Endothelial cell of umbilical vein (primary cell): ENCODE data around the gene PROB1. TPM values are rescaled to one million over a fixed set of nuclear protein-coding genes. Genes with fewer than 3 reads are reported as not detected.

Experiments used
- BruUV-seq: library from RNA; stranded (reverse); fragments of 400-500 nt; replicated peaks from 2 replicates; lab custom pipeline; 2021; lab: Mats Ljungman, UMichigan
- CTCF ChIA-PET: fragments of 300-600, 350-600 bp; sonication (Branson Sonifier 250); formaldehyde crosslinking; loops from one replicate; lab custom pipeline; 2021; ENCODE audit warnings: antibody characterized with exemption, inconsistent platforms; lab: Charles Lee
- POLR2A ChIA-PET: fragments of 300-600, 350-600 bp; sonication (Branson Sonifier 250); formaldehyde crosslinking; loops from one replicate; lab custom pipeline; 2021; ENCODE audit warnings: antibody characterized with exemption, inconsistent platforms; lab: Charles Lee
- DNase-seq: peaks from one replicate; pipeline ENCODE4 v3.0.0-alpha.2; 2011; ENCODE audit warnings: low read depth, low spot score
- FAIRE-seq: peaks from 2 replicates; lab custom pipeline; 2011; peaks lifted over from hg19 to GRCh38; lab: Jason Lieb, UNC
- H2AFZ ChIP-seq: 2 replicates; pipeline ENCODE4 v1.6.0; 2012; ENCODE audit warnings: low read depth, low read length, control low read depth, inconsistent platforms
- H3K27ac ChIP-seq: 2 replicates; pipeline ENCODE4 v1.5.1; 2011; ENCODE audit warnings: low read depth, mild to moderate bottlenecking, control low read depth, low read length, moderate library complexity; ENCODE audit not compliant: insufficient read depth
- H3K27me3 ChIP-seq, 2 experiments: 2 replicates each; pipeline versions ENCODE4 v1.6.0 to v1.6.1; 2011; ENCODE audit warnings: low read length in 2 of 2, mixed read lengths in 1 of 2; ENCODE audit not compliant: control insufficient read depth in 2 of 2, insufficient read depth in 2 of 2
- H3K36me3 ChIP-seq, 2 experiments: 2 replicates in 1 of 2; 3 replicates in 1 of 2; pipeline ENCODE4 v1.5.1; 2011; ENCODE audit warnings: low read length in 2 of 2, mild to moderate bottlenecking in 1 of 2, moderate library complexity in 1 of 2; ENCODE audit not compliant: control insufficient read depth in 2 of 2, insufficient read depth in 2 of 2; ENCODE audit errors: extremely low read depth in 1 of 2
- H3K4me1 ChIP-seq: 3 replicates; pipeline ENCODE4 v1.5.1; 2011; ENCODE audit warnings: mild to moderate bottlenecking, low read length; ENCODE audit not compliant: control insufficient read depth, insufficient read depth; ENCODE audit errors: extremely low read depth
- H3K4me2 ChIP-seq: 2 replicates; pipeline ENCODE4 v1.6.1; 2011; ENCODE audit warnings: low read length, control low read depth, mixed read lengths; ENCODE audit not compliant: insufficient read depth
- H3K4me3 ChIP-seq, 3 experiments: fragments of 200-600 bp in 1 of 3; sonication (generic), shearing (Covaris generic) in 1 of 3; replicated peaks in 1 of 3; 2 replicates each; pipeline ENCODE4 v1.5.1; 2011 to 2016; ENCODE audit warnings: control low read depth in 3 of 3, low read length in 3 of 3, mild to moderate bottlenecking in 2 of 3, inconsistent platforms in 1 of 3, low read depth in 1 of 3, moderate library complexity in 1 of 3; ENCODE audit not compliant: insufficient read depth in 1 of 3
- H3K79me2 ChIP-seq: 2 replicates; pipeline ENCODE4 v1.6.0; 2012; ENCODE audit warnings: low read length, inconsistent platforms; ENCODE audit not compliant: control insufficient read depth, insufficient read depth
- H3K9ac ChIP-seq: replicated peaks from 2 replicates; pipeline ENCODE3; 2011; ENCODE audit warnings: low read length, control low read depth; ENCODE audit not compliant: insufficient read depth; ENCODE audit errors: extremely low read depth
- H3K9me1 ChIP-seq: replicated peaks from 3 replicates; pipeline ENCODE4 v1.6.0; 2011; ENCODE audit warnings: mild to moderate bottlenecking, low read length; ENCODE audit not compliant: control insufficient read depth, insufficient read depth; ENCODE audit errors: extremely low read depth
- H3K9me3 ChIP-seq: replicated peaks from 2 replicates; pipeline ENCODE4 v1.5.1; 2012; ENCODE audit warnings: low read length, inconsistent platforms; ENCODE audit not compliant: control insufficient read depth, insufficient read depth
- H4K20me1 ChIP-seq: replicated peaks from 2 replicates; pipeline ENCODE3; 2011; ENCODE audit warnings: mild to moderate bottlenecking, low read length; ENCODE audit not compliant: control insufficient read depth, insufficient read depth; ENCODE audit errors: extremely low read depth
- CTCF ChIP-seq, 2 donors: IDR thresholded peaks; 1 replicate in 1 of 2; 2 replicates in 1 of 2; pipeline ENCODE4 v1.5.1; 2011; ENCODE audit warnings: low read length in 2 of 2, mild to moderate bottlenecking in 2 of 2, moderate library complexity in 2 of 2, control low read depth in 1 of 2, inconsistent platforms in 1 of 2, low read depth in 1 of 2; ENCODE audit not compliant: insufficient read depth in 1 of 2; ENCODE audit errors: extremely low read depth in 1 of 2
- EZH2 ChIP-seq: IDR thresholded peaks from 2 replicates; pipeline ENCODE4 v1.6.1; 2012; ENCODE audit warnings: borderline replicate concordance, low read depth, mild to moderate bottlenecking, moderate library complexity, low read length, inconsistent platforms; ENCODE audit not compliant: severe bottlenecking
- FOS ChIP-seq: IDR thresholded peaks from 2 replicates; pipeline ENCODE4 v1.6.1; 2011; ENCODE audit warnings: mild to moderate bottlenecking, low read length, moderate library complexity, borderline replicate concordance; ENCODE audit not compliant: insufficient read depth
- GATA2 ChIP-seq: IDR thresholded peaks from 2 replicates; pipeline ENCODE4 v1.7.0; 2011; ENCODE audit warnings: low read depth, mild to moderate bottlenecking, moderate library complexity, mixed read lengths, low read length; ENCODE audit not compliant: insufficient read length, insufficient read depth
- JUN ChIP-seq: IDR thresholded peaks from 2 replicates; pipeline ENCODE4 v1.6.1; 2011; ENCODE audit warnings: borderline replicate concordance, low read depth; ENCODE audit not compliant: insufficient read length, insufficient read depth
- MAX ChIP-seq: IDR thresholded peaks from 2 replicates; pipeline ENCODE4 v1.6.1; 2011; ENCODE audit not compliant: insufficient read depth, insufficient read length
- MYC ChIP-seq: IDR thresholded peaks from one replicate; pipeline ENCODE4 v1.6.1; 2011; ENCODE audit warnings: mild to moderate bottlenecking, low read depth, low read length
- POLR2A ChIP-seq: IDR thresholded peaks from 2 replicates; pipeline ENCODE4 v1.6.1; 2012; ENCODE audit warnings: low read depth, mild to moderate bottlenecking, control low read depth, low read length
- POLR2AphosphoS5 ChIP-seq: IDR thresholded peaks from 2 replicates; pipeline ENCODE4 v1.6.1; 2012; ENCODE audit warnings: low read depth, mild to moderate bottlenecking, control low read depth, low read length, moderate library complexity; ENCODE audit not compliant: insufficient read depth
- dilution Hi-C: fragments of 300-500 bp; cut with MboI; formaldehyde crosslinking; loops from one replicate; pipeline ENCODE4 v1.15.0; 2019; ENCODE audit warnings: low sequenced_read_pairs; ENCODE audit not compliant: extremely low pct_ligation_motif_present
- intact Hi-C: fragments of 100-400 bp; cut with micrococcal nuclease; formaldehyde crosslinking; loops from one replicate; pipeline ENCODE4 v1.10.0; 2022
- polyA plus RNA-seq, 4 experiments: library from polyadenylated mRNA; depleted of rRNA in 3 of 4; stranded (reverse) in 3 of 4; unstranded in 1 of 4; fragments of >200 nt; gene quantifications; 2 replicates each; pipeline versions ENCODE4 v1.2.1 to v1.2.3, GENCODE V29; 2011 to 2012; ENCODE audit warnings: missing spikeins in 1 of 4
- total RNA-seq: library from RNA; stranded (reverse); gene quantifications from 2 replicates; pipeline ENCODE4 v1.2.3, GENCODE V29; 2021

PROB1 gene
- total and polyA plus RNA-seq, 2 donors (not counting 3 experiments of a cell fraction or from before 2014, with no cell fraction given): 0.47 to 1.9 TPM

- Histone ChIP-seq H4K20me1 (no peaks in the 10 kb centered on the region), H3K36me3 (no peaks in the 10 kb centered on the region), H3K79me2 (no peaks in the 10 kb centered on the region), H3K27ac (no peak overlapping the region), H3K4me2 (no peak overlapping the region), H3K4me3 (no peak overlapping the region), H3K9ac (no peak overlapping the region), H3K9me3 (no peaks in the 10 kb centered on the region), H2AFZ (no peak overlapping the region), H3K9me1 (no peaks in the 10 kb centered on the region), H3K27me3 (no peaks in the 10 kb centered on the region), H3K4me1 (peaks cover 6% of the 10 kb centered on the region)
- POLR2A ChIA-PET: no interaction called here
- TF ChIP-seq POLR2A (no peak), CTCF (IDR thresholded peaks at IDR 0.05; ENCODE audit: extremely low read depth in 1 of 2, insufficient read depth in 1 of 2, low read depth in 1 of 2, low read length in 2 of 2) (no peak), GATA2 (no peak), FOS (no peak), MYC (no peak), EZH2 (no peak), MAX (no peak), JUN (no peak), POLR2AphosphoS5 (no peak)
- FAIRE-seq: no peak
- intact Hi-C loops (no loop called here), dilution Hi-C loops (no loop called here)
- CTCF ChIA-PET: no interaction called here
- DNase-seq: no peak
- BruUV-seq: no TSS peak
These were observed 8.9 kb downstream of the PROB1 start for GRCh38 chr5:139386050-139386438.
